Uterus (tissue), 4 donors: Measurements from ENCODE around the gene PIGN. TPM values are rescaled to one million over a fixed set of nuclear protein-coding genes. Genes with fewer than 3 reads are reported as not detected.
"Not testable (repeated sequence)": the region's sequence is repeated elsewhere in the genome, so short reads cannot be mapped to it uniquely, and the experiment has no call there.

Experiments
- DNase-seq, 2 donors: peaks; one replicate each; pipeline ENCODE4 v3.0.0-alpha.2; 2019 to 2020
- H3K27ac ChIP-seq, 2 donors: fragments of 200-600 bp; sonication (generic); 1 replicate in 1 of 2; 2 replicates in 1 of 2; pipeline ENCODE4 v1.5.1; 2016 to 2018
- H3K27me3 ChIP-seq, 2 donors: fragments of 200-600 bp; sonication (generic); one replicate each; pipeline ENCODE4 v1.5.1; 2018 to 2019; ENCODE audit warnings: control low read depth in 1 of 2
- H3K36me3 ChIP-seq, 2 donors: fragments of 200-600 bp; sonication (generic); one replicate each; pipeline ENCODE4 v1.5.1; 2019; ENCODE audit warnings: control low read depth in 1 of 2
- H3K4me1 ChIP-seq, 2 donors: fragments of 200-600 bp; sonication (generic); one replicate each; pipeline ENCODE4 v1.5.1; 2018 to 2019; ENCODE audit warnings: control low read depth in 1 of 2
- H3K4me3 ChIP-seq, 2 donors: fragments of 200-600 bp; sonication (generic); 1 replicate in 1 of 2; 2 replicates in 1 of 2; pipeline ENCODE4 v1.5.1; 2018 to 2019; ENCODE audit warnings: mild to moderate bottlenecking in 1 of 2
- H3K9me3 ChIP-seq, 2 donors: fragments of 200-600 bp; sonication (generic); one replicate each; pipeline ENCODE4 v1.5.1; 2019; ENCODE audit warnings: control low read depth in 1 of 2
- POLR2A ChIP-seq, 2 donors: fragments of 450-650 bp; IDR thresholded peaks; one replicate each; pipeline ENCODE4 v1.6.1; 2016; ENCODE audit warnings: antibody characterized with exemption in 2 of 2, mild to moderate bottlenecking in 1 of 2, moderate library complexity in 1 of 2
- intact Hi-C: fragments of 100-400 bp; cut with DNase I; formaldehyde crosslinking; loops from one replicate; pipeline ENCODE4 v1.15.1; 2023; ENCODE audit warnings: low total_unique reads
- total RNA-seq, 4 donors: library from RNA; depleted of rRNA in 3 of 4; stranded (reverse); fragments of >200 nt in 3 of 4; gene quantifications; one replicate each; pipeline versions ENCODE4 v1.1.0 to v1.2.4, GENCODE V29; 2014 to 2023
- TF ChIP-seq, protein P1 (sequence below), 4 experiments: fragments of 200-600 bp in 2 of 4; fragments of 450-650 bp in 2 of 4; sonication (generic) in 2 of 4; IDR thresholded peaks; one replicate each; pipeline ENCODE4 v1.5.1; 2016 to 2019; ENCODE audit warnings: antibody characterized with exemption in 4 of 4, mild to moderate bottlenecking in 2 of 4, moderate library complexity in 1 of 4
- donor health status: DM: yes; HTN: yes; CAD: no.

The PIGN gene
- total RNA-seq, 4 donors from 2014 or later = 11.5 to 86.7 (median 30.2) TPM

DNA sequence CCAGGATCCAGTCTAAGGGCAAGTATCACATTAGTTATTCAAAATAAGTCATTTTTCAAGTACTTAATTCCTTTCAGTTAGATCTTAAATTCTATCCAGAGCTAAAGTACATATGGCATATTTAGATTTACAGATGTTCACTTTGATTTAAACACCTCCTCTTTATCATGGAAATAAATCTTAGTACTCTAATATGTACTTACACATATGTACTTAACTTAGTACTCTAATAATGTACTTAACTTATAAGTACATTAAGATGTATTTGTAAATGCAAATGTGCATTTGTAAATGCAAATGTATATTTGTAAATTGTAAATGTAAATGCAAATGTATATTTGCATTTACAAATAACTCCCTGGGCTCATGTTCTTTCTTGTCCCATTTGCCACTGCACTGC, 14.6 kb downstream of the PIGN start:
- H3K9me3 ChIP-seq = no peaks in the 10 kb centered on the region
- TF ChIP-seq POLR2A (IDR thresholded peaks at IDR 0.05) = no peak
- TF ChIP-seq, protein P1, sequence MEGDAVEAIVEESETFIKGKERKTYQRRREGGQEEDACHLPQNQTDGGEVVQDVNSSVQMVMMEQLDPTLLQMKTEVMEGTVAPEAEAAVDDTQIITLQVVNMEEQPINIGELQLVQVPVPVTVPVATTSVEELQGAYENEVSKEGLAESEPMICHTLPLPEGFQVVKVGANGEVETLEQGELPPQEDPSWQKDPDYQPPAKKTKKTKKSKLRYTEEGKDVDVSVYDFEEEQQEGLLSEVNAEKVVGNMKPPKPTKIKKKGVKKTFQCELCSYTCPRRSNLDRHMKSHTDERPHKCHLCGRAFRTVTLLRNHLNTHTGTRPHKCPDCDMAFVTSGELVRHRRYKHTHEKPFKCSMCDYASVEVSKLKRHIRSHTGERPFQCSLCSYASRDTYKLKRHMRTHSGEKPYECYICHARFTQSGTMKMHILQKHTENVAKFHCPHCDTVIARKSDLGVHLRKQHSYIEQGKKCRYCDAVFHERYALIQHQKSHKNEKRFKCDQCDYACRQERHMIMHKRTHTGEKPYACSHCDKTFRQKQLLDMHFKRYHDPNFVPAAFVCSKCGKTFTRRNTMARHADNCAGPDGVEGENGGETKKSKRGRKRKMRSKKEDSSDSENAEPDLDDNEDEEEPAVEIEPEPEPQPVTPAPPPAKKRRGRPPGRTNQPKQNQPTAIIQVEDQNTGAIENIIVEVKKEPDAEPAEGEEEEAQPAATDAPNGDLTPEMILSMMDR (IDR thresholded peaks at IDR 0.05) = no peak
- no peaks in the 10 kb centered on the region for H3K4me1 ChIP-seq
- H3K27ac ChIP-seq = no peak overlapping the region
- H3K36me3 ChIP-seq = no peaks in the 10 kb centered on the region
- H3K4me3 ChIP-seq = no peak overlapping the region
- intact Hi-C loops = no loop called here
- no peaks in the 10 kb centered on the region for H3K27me3 ChIP-seq
- DNase-seq = no peak

DNA sequence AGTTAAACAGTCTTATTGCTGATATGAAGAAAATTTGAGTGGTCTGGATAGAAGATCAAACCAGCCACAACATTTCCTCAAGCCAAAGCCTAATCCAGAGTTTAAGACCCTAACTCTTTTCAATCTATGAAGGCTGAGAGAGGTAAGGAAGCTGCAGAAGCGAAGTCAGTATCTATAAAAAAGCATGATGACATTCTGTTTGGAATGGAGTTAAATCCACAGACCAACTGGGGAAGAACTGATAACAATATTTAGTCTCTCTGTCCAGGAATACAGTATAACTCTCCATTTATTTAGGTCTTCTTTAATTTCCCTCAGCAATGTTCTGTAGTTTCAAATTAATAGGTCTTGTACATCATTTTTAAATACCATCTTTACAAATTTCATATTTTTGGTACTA, 16.0 kb downstream of the PIGN start:
- no peaks in the 10 kb centered on the region for H3K27me3 ChIP-seq
- no peak overlapping the region for H3K4me3 ChIP-seq
- DNase-seq = no peak
- no peak overlapping the region for H3K27ac ChIP-seq
- TF ChIP-seq, protein P1 (IDR thresholded peaks at IDR 0.05) = no peak
- no peak for TF ChIP-seq POLR2A (IDR thresholded peaks at IDR 0.05)
- H3K9me3 ChIP-seq = no peaks in the 10 kb centered on the region
- no peaks in the 10 kb centered on the region for H3K36me3 ChIP-seq
- H3K4me1 ChIP-seq = no peaks in the 10 kb centered on the region
- intact Hi-C loops = no loop called here

DNA sequence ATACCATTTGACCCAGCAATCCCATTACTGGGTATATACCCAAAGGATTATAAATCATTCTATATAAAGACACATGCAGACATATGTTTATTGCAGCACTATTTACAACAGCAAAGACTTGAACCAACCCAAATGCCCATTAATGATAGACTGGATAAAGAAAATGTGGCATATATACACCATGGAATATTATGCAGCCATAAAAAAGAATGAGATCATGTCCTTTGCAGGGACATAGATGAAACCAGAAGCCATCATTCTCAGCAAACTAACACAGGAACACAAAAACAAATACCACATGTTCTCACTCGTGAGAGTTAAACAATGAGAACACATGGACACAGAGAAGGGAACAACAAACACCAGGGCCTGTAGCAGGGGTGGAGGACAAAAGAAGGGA, 20.3 kb downstream of the PIGN start:
- H3K27me3 ChIP-seq, intact Hi-C loops: not testable (repeated sequence)

DNA sequence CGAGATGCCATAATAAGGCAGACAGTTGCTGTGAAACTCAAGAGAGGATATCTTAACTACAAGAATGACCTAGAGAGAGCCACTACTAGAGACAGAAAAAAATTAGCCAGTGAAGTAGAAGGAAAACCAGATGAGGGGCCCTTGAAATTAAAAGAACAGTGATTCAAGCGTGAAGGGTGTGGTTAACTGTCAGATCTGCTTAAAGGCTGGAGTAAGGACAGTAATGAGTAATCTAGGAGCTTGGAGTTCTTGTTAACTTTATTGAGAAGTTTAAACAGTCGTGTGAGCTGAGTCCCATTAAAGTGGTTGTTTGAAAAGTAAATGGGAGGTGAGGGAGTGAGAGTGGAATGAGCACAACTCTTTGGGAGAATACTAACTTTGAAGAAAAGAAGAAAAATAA, 21.3 kb downstream of the PIGN start:
- Histone ChIP-seq H3K27ac (no peak overlapping the region), H3K9me3 (no peaks in the 10 kb centered on the region), H3K4me1 (no peaks in the 10 kb centered on the region), H3K27me3 (no peaks in the 10 kb centered on the region), H3K4me3 (no peak overlapping the region), H3K36me3 (no peaks in the 10 kb centered on the region)
- no peak for DNase-seq
- intact Hi-C loops = no loop called here
- TF ChIP-seq, protein P1 (IDR thresholded peaks at IDR 0.05) = no peak
- no peak for TF ChIP-seq POLR2A (IDR thresholded peaks at IDR 0.05)

More for the DNA sequence above, 20.3 kb downstream of the PIGN start:
- DNase-seq, H3K4me3 ChIP-seq, H3K9me3 ChIP-seq, H3K27ac ChIP-seq, H3K36me3 ChIP-seq, H3K4me1 ChIP-seq: not testable (repeated sequence)

DNA sequence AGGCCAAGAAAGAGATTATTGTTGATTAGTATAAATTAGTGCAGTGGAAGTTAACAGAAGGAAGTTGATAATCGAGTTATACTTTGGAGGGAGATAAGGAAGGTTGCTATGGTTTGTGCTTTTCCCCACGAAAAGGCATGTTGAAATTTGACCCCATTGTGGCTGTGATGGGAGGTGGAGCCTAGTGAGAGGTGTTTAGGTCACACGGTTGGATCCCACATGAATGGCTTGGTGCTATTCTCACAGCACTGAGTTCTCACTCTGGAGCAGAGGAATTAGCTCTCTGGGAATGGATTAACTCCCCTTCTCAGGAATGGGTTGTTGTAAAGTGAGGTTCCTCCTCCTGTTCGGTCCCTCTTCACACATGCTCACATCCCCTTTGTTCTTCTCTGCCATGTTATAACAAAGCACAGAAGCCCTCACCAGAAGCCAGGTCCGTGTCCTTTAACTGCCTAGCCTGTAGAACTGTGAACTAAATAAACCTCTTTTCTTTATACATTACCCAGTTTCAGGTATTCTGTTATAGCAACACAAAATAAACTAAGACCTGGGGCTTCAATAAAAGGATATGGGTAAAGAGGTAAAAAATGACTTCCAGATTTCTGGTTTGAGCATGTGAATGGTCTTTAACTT, 21.9 kb downstream of the PIGN start:
- Histone ChIP-seq H3K4me3 (no peak overlapping the region), H3K27me3 (no peaks in the 10 kb centered on the region), H3K9me3 (no peaks in the 10 kb centered on the region), H3K27ac (no peak overlapping the region), H3K36me3 (no peaks in the 10 kb centered on the region), H3K4me1 (no peaks in the 10 kb centered on the region)
- intact Hi-C loops = no loop called here
- no peak for TF ChIP-seq POLR2A (IDR thresholded peaks at IDR 0.05)
- TF ChIP-seq, protein P1 (IDR thresholded peaks at IDR 0.05) = no peak
- DNase-seq = no peak

DNA sequence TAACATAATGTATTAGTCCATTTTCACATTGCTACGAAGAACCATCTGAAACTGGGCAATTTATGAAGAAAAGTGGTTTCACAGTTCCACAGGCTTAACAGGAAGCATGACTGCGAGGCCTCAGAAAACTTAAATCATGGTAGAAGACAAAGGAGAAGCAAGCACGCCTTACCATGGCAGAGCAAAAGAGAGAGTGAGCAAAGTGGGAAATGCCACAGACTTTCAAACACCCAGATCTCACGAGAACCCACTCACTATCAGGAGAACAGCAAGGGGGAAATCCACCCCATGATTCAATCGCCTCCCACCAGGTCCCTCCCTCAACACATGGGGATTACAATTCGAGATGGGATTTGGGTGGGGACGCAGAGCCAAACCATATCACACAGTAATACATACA, 22.5 kb downstream of the PIGN start:
- TF ChIP-seq, protein P1 (IDR thresholded peaks at IDR 0.05) = no peak
- no peak for TF ChIP-seq POLR2A (IDR thresholded peaks at IDR 0.05)
- no peak overlapping the region for H3K27ac ChIP-seq
- H3K4me3 ChIP-seq = no peak overlapping the region
- no peaks in the 10 kb centered on the region for H3K36me3 ChIP-seq
- no peaks in the 10 kb centered on the region for H3K4me1 ChIP-seq
- no peaks in the 10 kb centered on the region for H3K9me3 ChIP-seq
- intact Hi-C loops = no loop called here
- H3K27me3 ChIP-seq = no peaks in the 10 kb centered on the region
- DNase-seq = no peak
